ENCODE measurements around the gene GABRG1.

The GABRG1 gene

DNA sequence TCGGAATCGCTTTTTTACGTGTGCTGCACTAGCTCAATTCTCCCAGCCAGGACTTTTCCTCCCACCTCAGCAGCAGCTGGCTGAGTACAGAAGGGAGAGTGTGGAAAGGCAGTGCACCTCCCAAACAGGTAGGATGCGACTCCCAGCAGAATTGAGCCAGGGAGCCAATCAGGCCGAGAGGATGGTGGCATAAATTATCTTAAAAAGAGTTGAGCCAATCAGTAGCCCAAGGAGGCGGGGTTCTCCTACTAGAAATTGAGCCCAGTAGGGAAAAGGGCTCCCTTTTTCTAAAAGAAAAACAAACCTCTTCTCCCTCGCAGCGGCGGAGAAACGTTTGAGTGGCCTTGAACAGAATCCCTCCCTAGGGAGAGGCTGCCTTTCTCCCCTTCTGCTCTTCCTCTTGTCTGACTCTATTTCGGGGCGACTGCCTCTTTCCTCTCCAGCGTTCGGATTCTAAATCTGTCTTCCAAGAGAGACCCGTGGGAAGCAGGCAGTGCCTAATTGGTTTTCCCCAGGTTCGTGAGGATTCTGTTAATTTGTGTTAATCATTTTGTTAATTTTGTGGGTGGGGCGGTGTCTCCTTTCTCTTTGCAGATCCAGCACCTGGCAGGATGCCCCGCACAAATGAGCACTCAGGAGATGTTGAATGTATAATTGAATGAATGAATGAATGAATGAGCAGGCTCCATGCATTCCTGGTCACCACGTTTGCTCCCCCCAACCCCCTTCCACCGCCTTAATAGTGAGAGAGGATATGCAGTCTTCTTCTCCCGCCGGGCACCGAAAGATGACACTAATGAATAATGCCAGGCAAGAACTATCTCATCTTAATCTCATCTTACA lies at the start of gene GABRG1:
Gene GABRG1, minus strand, starts transcription at position 142 of the 843 bp plus-strand sequence. Its CDS starts 141 bp downstream, at position 1.
- DNase-seq = peak; percentile 71

DNA sequence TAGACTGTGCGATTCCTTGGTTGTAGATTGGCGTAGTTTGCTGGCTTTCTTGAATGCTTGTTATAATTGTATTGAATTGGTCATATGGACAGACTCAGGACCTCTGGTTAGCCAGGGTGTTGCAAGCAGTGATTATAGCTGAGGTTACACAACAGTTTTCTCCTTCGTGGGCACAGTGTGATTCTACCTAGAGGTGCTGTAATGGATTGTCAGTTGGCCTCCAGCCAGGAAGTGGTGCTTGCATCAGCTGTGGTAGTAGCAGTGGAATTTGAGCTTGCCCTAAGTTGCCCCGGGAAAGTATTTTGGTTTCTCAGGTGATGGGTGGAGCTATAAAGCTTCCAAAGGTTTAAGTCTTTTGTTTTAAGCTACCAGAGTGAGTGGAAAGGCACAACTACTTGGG lies 23.1 kb upstream of the GABRG1 start:
- no peak for DNase-seq

DNA sequence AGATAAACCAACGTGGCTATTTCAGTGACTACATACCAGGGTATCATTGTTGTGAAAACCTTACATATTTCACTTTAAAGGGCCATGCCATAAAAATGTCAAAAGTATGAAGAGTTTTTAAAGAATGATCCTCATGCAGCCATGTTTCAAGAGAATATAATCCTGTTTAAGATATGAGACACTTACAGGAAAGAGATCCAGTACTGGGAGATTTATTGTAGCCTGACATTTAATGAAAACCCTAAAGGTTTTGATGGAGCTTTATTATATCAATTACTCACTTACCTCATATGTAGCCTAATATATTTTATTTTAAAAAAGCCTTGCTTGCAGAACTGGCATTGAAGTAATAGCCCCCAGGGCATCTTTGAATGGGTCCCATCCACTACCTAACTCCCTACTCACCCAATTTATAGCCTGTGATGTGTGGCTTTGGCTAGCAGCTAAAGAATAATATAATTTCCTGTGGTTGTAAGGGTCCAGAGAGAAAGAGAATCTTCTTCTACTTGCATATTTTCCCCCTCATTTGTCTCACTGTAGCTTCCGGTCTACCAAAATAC lies 7.7 kb upstream of the GABRG1 start:
- DNase-seq = no peak

DNA sequence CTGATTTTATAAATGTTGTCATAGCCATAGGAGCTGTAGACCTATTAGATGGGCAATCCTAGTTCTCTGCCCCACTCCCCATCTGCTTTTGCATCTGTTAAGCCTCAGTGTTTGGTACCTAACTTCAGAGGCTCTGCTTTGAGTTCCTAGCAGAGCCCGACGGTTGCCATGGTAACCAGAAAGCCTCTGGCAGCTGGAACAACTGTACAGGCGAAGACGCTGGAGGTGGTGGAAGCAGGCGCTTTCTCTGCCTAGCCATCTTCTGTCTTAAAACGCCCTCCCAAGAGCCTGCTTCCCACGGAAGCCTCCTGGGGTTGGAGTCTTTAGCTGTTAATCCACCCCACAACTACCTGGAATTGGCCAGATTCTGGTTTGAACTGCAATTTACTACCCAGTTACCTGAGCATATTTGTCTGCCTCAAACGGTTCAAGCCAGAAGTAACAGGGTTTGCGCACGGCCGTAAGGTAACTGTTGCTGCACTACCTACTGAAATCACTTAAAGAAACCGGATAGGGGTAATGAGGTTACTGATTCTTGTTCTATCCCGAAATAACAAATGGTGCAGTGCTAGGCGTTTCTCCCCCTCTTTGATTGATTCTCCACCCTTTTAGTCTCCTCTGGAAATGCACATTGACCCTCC lies 1.0 kb upstream of the GABRG1 start:
- DNase-seq = peak; percentile 54

DNA sequence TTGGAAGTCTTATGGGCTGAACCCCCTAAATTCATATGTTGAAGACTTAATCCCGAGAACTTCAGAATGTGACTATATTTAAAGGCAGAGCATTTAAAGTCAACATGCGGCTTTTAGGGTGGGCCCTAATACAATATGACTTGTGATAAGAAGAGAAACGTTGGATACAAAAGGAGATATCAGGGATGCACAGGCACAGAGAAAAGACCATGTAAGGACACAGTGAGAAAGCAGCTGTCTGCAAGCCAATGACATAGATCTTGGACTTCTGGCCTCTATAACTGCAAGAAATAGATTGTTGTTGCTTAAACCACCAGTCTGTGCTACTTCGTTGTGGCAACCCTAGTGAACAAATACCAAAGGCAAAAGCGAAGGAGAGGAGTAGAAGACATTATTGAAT lies 42.2 kb downstream of the GABRG1 start:
- no peak for DNase-seq

DNA sequence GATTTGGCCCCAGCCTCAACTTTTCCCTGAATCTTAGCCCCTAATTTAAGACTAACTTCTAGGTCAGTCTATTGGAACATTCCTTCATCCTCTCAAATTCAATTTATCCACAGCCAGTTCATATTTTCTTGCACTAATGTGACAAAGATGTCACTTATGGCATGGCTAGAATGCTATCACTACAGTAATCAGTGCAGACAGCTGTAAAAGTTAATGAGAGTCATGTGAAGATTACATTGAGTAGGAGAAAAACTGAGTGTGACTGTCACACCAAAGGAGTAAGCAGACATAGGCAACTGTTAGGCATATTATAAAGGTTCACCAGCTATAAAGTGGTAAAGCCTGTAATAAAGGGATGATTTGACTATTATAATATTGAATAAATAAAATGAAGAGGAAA lies 42.6 kb downstream of the GABRG1 start:
- DNase-seq = no peak

DNA sequence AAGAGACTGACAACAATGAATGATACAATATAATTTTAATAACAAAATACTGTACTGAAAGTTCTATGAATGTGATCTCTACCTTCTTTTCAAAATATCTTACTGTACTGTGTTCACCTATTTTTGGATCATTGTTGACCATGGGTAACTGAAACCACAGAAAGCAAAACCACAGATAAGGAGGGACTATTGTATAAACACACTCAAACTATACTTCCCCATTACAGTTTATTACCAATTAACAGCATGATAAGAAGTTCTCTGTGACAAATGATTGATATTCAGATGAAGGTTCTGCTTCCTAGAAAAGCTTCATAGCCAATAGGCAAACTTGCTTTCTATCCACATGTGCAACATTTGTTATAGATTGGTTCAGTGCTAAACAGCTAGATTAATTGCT lies 50.1 kb downstream of the GABRG1 start:
- DNase-seq = no peak

DNA sequence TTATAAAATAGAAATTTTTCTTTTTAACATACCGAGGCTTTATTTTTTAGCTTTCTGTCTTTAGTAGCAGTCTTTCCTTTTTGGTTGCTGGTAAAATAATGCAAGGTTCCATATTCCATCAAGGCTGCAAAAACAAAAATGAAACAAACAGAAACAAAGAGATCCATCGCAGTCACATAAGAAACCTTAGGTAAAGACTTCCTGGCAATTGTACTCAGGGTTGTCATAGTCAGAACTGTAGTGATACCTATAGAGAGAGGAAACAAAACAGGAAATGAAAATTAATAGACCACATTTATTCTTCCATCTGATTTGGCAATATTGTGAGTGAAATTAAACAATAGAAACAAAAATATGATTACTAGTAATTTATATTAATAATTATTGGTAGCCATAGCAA lies 72.5 kb downstream of the GABRG1 start:
- no peak for DNase-seq

DNA sequence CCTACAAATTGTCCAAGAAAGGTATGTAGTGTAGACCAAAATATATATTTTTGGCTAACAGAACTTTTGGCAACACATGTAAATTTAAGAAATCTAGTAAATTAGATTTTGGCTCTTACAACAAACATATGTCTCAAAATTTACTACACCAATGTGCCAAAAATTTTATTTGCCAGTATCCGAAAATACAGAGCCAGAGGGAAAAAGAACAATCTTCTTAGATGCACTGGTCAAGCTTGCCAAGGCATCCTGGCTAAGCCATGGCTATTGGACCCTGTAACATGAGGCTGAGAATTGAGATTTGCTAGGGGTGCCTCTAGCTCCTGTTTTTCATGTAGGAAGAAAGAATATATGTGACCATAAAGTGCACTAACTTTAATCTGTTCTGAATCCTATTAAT lies 91.8 kb downstream of the GABRG1 start:
- DNase-seq = no peak

DNA sequence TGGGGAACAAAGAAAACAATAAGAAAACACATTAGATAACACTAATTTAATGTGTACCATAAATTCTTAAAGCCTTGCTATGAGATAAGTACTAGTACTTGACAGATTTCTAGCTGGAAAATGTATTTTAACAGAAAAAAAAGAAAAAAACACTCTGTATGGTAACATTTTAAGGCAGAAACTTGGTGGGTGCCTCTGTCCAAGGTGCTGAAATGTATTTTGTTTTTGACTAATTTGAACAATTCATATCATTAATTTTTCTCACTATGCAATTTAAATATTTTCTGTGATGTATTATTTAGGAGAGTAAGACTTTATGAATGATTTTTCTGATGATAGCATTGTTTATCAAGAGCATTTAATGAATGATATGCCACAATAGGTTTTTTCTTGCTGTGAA lies 107.5 kb downstream of the GABRG1 start:
- no peak for DNase-seq

DNA sequence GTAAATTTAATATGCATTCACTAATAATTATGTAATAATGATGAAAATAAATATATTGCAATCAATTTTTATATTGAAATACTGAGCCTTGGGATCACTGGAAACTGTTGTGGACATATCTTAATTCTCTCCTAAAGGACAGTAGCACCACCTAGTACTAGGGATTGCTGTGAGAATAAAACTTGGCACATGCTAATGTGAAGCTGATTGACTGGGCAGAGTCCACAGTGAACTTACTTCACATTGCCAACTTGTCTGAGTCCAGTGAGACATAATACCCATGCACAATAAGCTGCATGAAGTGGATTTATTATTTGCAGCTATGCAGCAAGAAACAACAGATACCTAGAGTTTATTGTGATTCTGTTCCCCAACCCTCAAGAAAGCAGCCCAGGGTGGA lies 131.1 kb downstream of the GABRG1 start:
- DNase-seq = no peak

DNA sequence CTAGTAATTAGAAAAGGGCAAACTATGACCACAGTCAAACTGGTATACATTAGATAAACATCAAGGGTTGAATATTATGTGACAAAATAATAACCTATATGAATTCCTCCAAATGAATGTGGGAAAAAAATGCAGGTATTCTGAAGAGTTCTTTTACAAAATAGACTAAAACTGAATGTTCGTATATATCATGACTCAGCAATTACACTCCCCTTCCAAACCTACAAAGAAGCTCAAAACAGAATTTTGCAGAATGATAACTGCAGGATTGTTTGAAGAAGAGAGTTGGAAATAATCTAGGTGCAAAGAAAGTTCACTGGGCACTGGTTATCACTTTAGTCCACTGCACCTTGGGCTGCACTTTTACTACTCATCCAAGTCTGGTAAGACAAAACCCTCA lies 134.1 kb downstream of the GABRG1 start:
- no peak for DNase-seq

DNA sequence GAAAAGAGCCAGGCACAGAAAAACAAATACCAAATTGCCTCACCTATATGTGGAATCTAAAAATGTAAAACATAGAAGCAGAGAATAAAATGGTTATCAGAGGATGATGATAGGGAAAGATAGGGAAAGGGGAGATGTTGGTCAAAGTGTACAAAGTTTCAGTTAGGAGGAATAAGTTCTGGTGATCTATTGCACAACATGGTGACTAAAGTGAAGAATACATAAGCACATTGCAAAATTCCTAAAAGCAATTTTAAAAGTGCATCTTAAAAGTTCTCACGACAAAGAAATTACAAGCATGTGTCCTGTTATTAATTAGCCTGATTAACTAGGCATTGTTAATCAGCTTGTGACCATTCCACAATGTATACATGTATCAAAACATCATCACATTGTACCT lies 136.0 kb downstream of the GABRG1 start:
- no peak for DNase-seq
